Small intestine (tissue), 7 donors: ENCODE results near the gene ADIPOR2. TPM values are rescaled to one million over a fixed set of nuclear protein-coding genes. Genes with fewer than 3 reads are reported as not detected.

Source experiments
- DNase-seq, 2 donors: peaks; one replicate each; pipeline versions ENCODE4 v3.0.0 to v3.0.0-alpha.2; 2013
- FAIRE-seq: peaks from 2 replicates; lab custom pipeline; 2012; peaks lifted over from hg19 to GRCh38; lab: Jason Lieb, UNC
- H3K27ac ChIP-seq, 3 donors: one replicate each; pipeline ENCODE4 v1.5.1; 2013; ENCODE audit warnings: low read length in 2 of 3, mild to moderate bottlenecking in 2 of 3, control low read depth in 1 of 3, inconsistent platforms in 1 of 3, low read depth in 1 of 3, moderate library complexity in 1 of 3
- H3K27me3 ChIP-seq, 3 donors: one replicate each; pipeline ENCODE4 v1.6.1; 2013; ENCODE audit warnings: low read length in 3 of 3, inconsistent platforms in 1 of 3; ENCODE audit not compliant: control insufficient read depth in 3 of 3, insufficient read depth in 3 of 3
- H3K36me3 ChIP-seq, 3 donors: one replicate each; pipeline ENCODE4 v1.6.1; 2013; ENCODE audit warnings: low read length in 3 of 3, inconsistent platforms in 1 of 3, low read depth in 1 of 3, mild to moderate bottlenecking in 1 of 3, moderate library complexity in 1 of 3; ENCODE audit not compliant: control insufficient read depth in 3 of 3, insufficient read depth in 2 of 3
- H3K4me1 ChIP-seq, 3 donors: one replicate each; pipeline ENCODE4 v1.6.1; 2013; ENCODE audit warnings: low read length in 2 of 3, inconsistent platforms in 1 of 3, low read depth in 1 of 3, mild to moderate bottlenecking in 1 of 3, moderate library complexity in 1 of 3; ENCODE audit not compliant: control insufficient read depth in 3 of 3, insufficient read depth in 2 of 3
- H3K4me3 ChIP-seq, 3 donors: one replicate each; pipeline ENCODE4 v1.5.1; 2013; ENCODE audit warnings: low read length in 3 of 3, control low read depth in 1 of 3, inconsistent platforms in 1 of 3, low read depth in 1 of 3, mild to moderate bottlenecking in 1 of 3, moderate library complexity in 1 of 3
- H3K9me3 ChIP-seq, 2 donors: one replicate each; pipeline ENCODE4 v1.6.1; 2013; ENCODE audit warnings: low read depth in 1 of 2, low read length in 1 of 2; ENCODE audit not compliant: control insufficient read depth in 2 of 2, insufficient read depth in 1 of 2
- WGBS, 3 donors: extraction: QIAGEN DNeasy Blood & Tissue Kit; methylation state at CpG; one replicate each; pipeline ENCODE4 v1.1.7; 2013; 5-methylcytosine and 5-hydroxymethylcytosine counted together
- polyA plus RNA-seq, 4 donors: library from polyadenylated mRNA; stranded (reverse) in 3 of 4; unstranded in 1 of 4; fragments of 200-250 nt in 3 of 4; fragments of 120-200 nt in 1 of 4; gene quantifications; one replicate each; pipeline versions ENCODE4 v1.2.1 to v1.2.3, GENCODE V29; 2013
- donor health status: healthy with polysubstance abuse.
- donor health status: control.
- donor health status: control.
- donor health status: Bipolar disorder and iron deficiency.
- donor health status: healthy.

Gene ADIPOR2
- polyA plus RNA-seq, 4 donors = 35.6 to 57.3 (median 48.9) TPM

- DNase-seq (peak; percentile 93 to 95), FAIRE-seq (no peak)
- 2 to 6% (median 4%) methylated on average over 45 of the region's 45 CpGs for WGBS, 3 donors
- H3K9me3 ChIP-seq = no peaks in the 10 kb centered on the region
- H3K4me3 ChIP-seq = peak overlapping the region; percentile 56 to 87 (median 67)
- H3K27me3 ChIP-seq = no peaks in the 10 kb centered on the region
- peak overlapping the region; percentile 66 to 93 (median 92) for H3K27ac ChIP-seq
- peaks cover 0 to 8% (median 2%) of the 10 kb centered on the region in 3 donors for H3K4me1 ChIP-seq
- peaks cover 0 to 5% (median 0%) of the 10 kb centered on the region in 3 donors for H3K36me3 ChIP-seq
These were observed 105.1 kb downstream of the ADIPOR2 start for GRCh38 chr12:1795785-1796514.

DNA sequence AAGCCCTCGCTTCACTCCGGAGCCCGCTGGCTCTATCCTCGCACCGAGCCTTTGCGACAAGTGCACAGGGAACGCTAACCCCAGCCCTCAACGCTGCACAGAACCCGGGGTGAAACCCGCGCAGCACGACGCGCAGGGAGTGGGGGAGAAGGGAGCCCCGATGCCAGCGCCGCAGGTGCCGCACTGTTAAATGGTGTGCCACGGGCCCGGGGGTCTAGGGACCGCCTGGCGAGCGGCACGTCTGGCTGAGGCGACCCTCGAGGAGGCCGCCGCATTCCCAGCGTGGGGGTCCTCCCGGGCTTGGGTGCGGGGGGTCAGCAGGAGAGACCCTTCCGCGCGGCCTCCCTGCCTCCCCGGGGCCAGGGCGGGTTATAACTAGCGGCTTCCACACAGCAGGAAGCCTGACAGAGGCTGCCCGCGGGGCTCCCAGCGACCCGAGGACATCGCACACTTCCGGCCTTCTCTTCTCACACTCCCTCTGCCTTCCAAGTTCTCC lies 105.7 kb downstream of the ADIPOR2 start:
- Histone ChIP-seq H3K4me1 (peaks cover 0 to 8% (median 2%) of the 10 kb centered on the region in 3 donors), H3K9me3 (no peaks in the 10 kb centered on the region), H3K4me3 (peak overlapping the region; percentile 56 to 87 (median 67)), H3K36me3 (peaks cover 0 to 5% (median 0%) of the 10 kb centered on the region in 3 donors), H3K27me3 (no peaks in the 10 kb centered on the region), H3K27ac (peak overlapping the region; percentile 66 to 93 (median 92))
- no peak for FAIRE-seq
- 0 to 3% (median 1%) methylated on average over 34 to 43 of the region's 43 CpGs for WGBS, 3 donors
- peak in 1 of 2 donors; percentile 76 for DNase-seq

- H3K9me3 ChIP-seq = no peaks in the 10 kb centered on the region
- H3K36me3 ChIP-seq = peaks cover 0 to 5% (median 0%) of the 10 kb centered on the region in 3 donors
- DNase-seq = peak; percentile 60 to 81
- H3K4me1 ChIP-seq = peaks cover 0 to 8% (median 2%) of the 10 kb centered on the region in 3 donors
- 12 to 18% (median 13%) methylated on average over 54 to 71 of the region's 71 CpGs for WGBS, 3 donors
- H3K27me3 ChIP-seq = no peaks in the 10 kb centered on the region
- peak overlapping the region; percentile 56 to 87 (median 67) for H3K4me3 ChIP-seq
- FAIRE-seq = no peak
- H3K27ac ChIP-seq = peak overlapping the region; percentile 66 to 93 (median 92)
These were observed 106.4 kb downstream of the ADIPOR2 start for GRCh38 chr12:1797011-1797901.

DNA sequence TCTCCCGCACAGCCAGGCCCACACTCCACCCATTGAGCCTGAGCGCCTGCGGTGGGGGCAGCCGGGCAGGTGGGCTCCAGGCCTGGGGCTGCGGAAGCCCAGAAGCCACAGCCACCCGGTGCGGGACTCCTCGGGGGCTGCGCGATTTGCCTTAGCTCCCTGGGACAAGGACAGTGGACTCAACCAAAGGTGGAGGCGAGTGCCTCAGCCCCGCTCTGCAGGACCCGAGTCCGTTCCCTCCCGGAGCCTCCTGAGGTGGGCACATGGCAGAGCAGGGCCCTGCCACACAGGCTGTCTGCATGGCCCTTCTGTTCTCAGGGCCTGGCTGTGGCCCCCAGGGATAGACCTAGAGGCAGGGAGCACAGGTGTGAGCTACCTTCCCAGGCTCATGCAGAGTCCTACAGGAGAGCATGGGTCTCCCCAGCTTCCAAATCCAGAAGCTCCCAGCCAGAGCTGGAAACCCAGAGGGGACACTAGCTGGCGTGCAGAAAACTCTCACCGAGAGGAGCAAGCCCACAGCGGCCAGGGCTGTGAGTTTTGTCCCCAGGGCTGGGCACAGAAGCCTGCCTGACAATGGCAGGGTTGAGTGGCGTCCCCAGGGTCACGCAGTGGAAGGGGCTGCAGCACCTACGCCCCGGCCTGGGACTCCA lies 107.2 kb downstream of the ADIPOR2 start:
- DNase-seq (no peak), FAIRE-seq (no peak)
- 89 to 93% (median 92%) methylated on average over 15 to 22 of the region's 22 CpGs for WGBS, 3 donors
- Histone ChIP-seq H3K9me3 (no peaks in the 10 kb centered on the region), H3K27me3 (no peaks in the 10 kb centered on the region), H3K27ac (no peak overlapping the region), H3K4me1 (peaks cover 0 to 8% (median 2%) of the 10 kb centered on the region in 3 donors), H3K4me3 (no peak overlapping the region), H3K36me3 (peaks cover 0 to 5% (median 0%) of the 10 kb centered on the region in 3 donors)

GRCh38 chr12:1798641-1799020 lies 107.8 kb downstream of the ADIPOR2 start:
- no peak for FAIRE-seq
- WGBS, 3 donors = 78 to 89% (median 84%) methylated on average over 6 of the region's 6 CpGs
- Histone ChIP-seq H3K36me3 (peaks cover 0 to under 1% (median 0%) of the 10 kb centered on the region in 3 donors), H3K27ac (no peak overlapping the region), H3K9me3 (no peaks in the 10 kb centered on the region), H3K4me3 (no peak overlapping the region), H3K27me3 (no peaks in the 10 kb centered on the region), H3K4me1 (peaks cover 0 to 8% (median 2%) of the 10 kb centered on the region in 3 donors)
- no peak for DNase-seq

- Histone ChIP-seq H3K4me1 (peaks cover 0 to 8% (median 2%) of the 10 kb centered on the region in 3 donors), H3K36me3 (no peaks in the 10 kb centered on the region), H3K4me3 (no peak overlapping the region), H3K27me3 (no peaks in the 10 kb centered on the region), H3K27ac (no peak overlapping the region), H3K9me3 (no peaks in the 10 kb centered on the region)
- 87 to 89% (median 88%) methylated on average over 21 of the region's 21 CpGs for WGBS, 3 donors
- FAIRE-seq = no peak
- DNase-seq = no peak
These were observed 108.4 kb downstream of the ADIPOR2 start for GRCh38 chr12:1799051-1799881.

DNA sequence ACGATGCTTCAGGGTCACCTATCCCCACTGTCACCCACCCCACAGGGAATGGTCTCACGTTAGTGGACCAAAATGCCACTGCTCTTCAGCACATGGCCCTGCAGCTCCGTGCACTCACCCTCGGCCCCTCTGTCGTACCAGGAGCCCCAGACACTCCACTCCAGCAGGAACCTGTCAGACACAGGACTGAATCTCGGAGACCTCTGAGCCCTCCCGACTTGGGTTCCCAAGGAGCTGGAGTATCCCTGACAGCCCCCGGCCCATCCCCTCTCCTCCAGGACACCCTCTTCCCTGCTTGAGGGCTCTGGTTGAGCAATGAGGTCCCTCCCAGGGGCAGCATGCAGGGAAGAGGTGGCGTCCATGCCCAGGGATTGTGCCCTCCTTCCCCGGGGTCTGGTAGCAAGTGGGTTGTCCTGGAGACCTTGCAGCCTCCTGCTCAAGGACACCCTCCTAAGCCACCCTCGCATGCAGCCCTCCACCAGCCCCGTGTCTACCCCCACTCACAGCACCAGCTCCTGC lies 109.1 kb downstream of the ADIPOR2 start:
- no peak overlapping the region for H3K4me3 ChIP-seq
- no peak overlapping the region for H3K27ac ChIP-seq
- DNase-seq (no peak), FAIRE-seq (no peak)
- 67 to 83% (median 68%) methylated on average over 12 of the region's 12 CpGs for WGBS, 3 donors
- H3K9me3 ChIP-seq = no peaks in the 10 kb centered on the region
- H3K36me3 ChIP-seq = no peaks in the 10 kb centered on the region
- no peaks in the 10 kb centered on the region for H3K27me3 ChIP-seq
- peaks cover 0 to 12% (median 2%) of the 10 kb centered on the region in 3 donors for H3K4me1 ChIP-seq
